Activated T-helper 2 cell treated with anti-CD3 and anti-CD28 coated beads, Interferon-gamma antibody, Interleukin-2, Interleukin-4, amounts not matched to agents 10 μg/mL and 5 μg/mL and 100 μg/mL, durations not matched to agents 14 hours and 24 hours and 36 hours (primary cell): ENCODE measurements around the gene TP53BP2. TPM values are rescaled to one million over a fixed set of nuclear protein-coding genes. Genes with fewer than 3 reads are reported as not detected.
"Not testable (repeated sequence)": the region's sequence is repeated elsewhere in the genome, so short reads cannot be mapped to it uniquely, and the experiment has no call there.

Source experiments
- DNase-seq: peaks from one replicate; pipeline ENCODE4 v3.0.0; 2021; ENCODE audit warnings: low spot score
- H3K27ac Mint-ChIP-seq: one replicate; pipeline ENCODE4 v1.8.0; 2021; ENCODE audit warnings: mixed read lengths
- H3K27me3 Mint-ChIP-seq: one replicate; pipeline ENCODE4 v1.8.0; 2021; ENCODE audit warnings: low read depth, mixed read lengths
- H3K36me3 Mint-ChIP-seq: one replicate; pipeline ENCODE4 v1.8.0; 2021; ENCODE audit warnings: low read depth, mixed read lengths
- H3K4me1 Mint-ChIP-seq: one replicate; pipeline ENCODE4 v1.8.0; 2021; ENCODE audit warnings: low read depth, mixed read lengths
- H3K4me3 Mint-ChIP-seq: one replicate; pipeline ENCODE4 v1.8.0; 2021; ENCODE audit warnings: low read depth, mild to moderate bottlenecking, moderate library complexity, mixed read lengths
- H3K9me3 Mint-ChIP-seq: one replicate; pipeline ENCODE4 v1.8.0; 2021; ENCODE audit warnings: mixed read lengths
- intact Hi-C: fragments of 100-400 bp; cut with micrococcal nuclease; formaldehyde crosslinking; loops from one replicate; pipeline ENCODE4 v1.15.1; 2023
- total RNA-seq: library from RNA; stranded (reverse); gene quantifications from 2 replicates; pipeline ENCODE4 v1.2.3, GENCODE V29; 2022

Gene TP53BP2
- total RNA-seq, 1 donor from 2014 or later, result 37.5 TPM

DNA sequence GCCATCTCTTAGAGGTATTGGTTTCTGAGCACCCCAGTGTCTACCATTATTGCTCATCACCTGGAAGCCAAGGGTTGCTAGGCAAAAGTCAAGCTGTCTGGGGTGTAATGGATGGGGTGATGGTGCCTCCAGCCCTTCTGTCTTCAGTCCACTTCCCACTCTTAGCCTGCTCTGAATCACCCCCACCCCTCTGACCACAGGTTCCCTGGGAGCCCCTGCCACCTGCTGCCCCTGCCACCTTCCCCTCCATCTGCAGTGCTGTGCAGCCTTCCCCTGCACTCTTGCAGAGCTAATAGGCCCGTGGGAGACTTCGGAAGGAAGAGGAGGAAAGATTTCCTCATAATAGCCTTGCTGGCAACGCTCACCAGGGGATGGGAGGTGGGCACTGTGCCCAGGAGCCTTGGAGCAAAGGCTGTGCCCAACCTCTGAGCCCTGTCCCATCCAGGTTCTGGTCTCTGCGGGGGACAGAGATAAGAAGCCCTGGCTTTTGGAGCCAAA, 97.9 kb downstream of the TP53BP2 start:
- no peaks in the 10 kb centered on the region for H3K9me3 Mint-ChIP-seq

DNA sequence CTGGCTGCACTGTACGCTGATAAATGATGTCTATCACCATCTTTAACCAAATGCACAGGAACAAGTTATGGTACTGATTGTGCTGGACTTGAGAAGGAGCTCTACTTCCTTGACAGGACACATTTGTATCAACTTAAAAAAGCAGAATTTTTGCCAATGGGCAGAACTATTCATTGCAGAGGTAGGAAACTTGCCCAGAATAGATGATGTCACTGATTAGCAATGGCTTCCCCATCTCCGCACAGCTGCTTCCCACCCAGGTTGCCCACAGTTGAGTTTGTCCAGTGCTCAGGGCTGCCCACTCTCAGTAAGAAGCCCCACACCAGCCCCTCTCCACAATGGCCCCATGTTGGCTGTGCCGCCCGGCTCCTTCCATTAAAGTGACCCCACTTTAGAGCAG, 100.0 kb downstream of the TP53BP2 start:
- H3K27ac Mint-ChIP-seq, result no peak overlapping the region
- H3K4me3 Mint-ChIP-seq, result no peak overlapping the region
- H3K4me1 Mint-ChIP-seq, result peaks cover 17% of the 10 kb centered on the region
- no peaks in the 10 kb centered on the region for H3K27me3 Mint-ChIP-seq
- intact Hi-C loops, result no loop called here
- peaks cover 57% of the 10 kb centered on the region for H3K36me3 Mint-ChIP-seq
- H3K9me3 Mint-ChIP-seq, result no peaks in the 10 kb centered on the region
- DNase-seq, result no peak

More for the DNA sequence above, 97.9 kb downstream of the TP53BP2 start:
- Mint-ChIP-seq H3K27me3 (no peaks in the 10 kb centered on the region), H3K4me3 (peak overlapping the region; percentile 2), H3K27ac (no peak overlapping the region), H3K36me3 (peaks cover 72% of the 10 kb centered on the region), H3K4me1 (peaks cover 15% of the 10 kb centered on the region)
- no peak for DNase-seq
- intact Hi-C loops, result loop anchor here (2.0 kb wide), 1 partner anchor 21 kb away; no protein-coding TSS in a partner anchor

DNA sequence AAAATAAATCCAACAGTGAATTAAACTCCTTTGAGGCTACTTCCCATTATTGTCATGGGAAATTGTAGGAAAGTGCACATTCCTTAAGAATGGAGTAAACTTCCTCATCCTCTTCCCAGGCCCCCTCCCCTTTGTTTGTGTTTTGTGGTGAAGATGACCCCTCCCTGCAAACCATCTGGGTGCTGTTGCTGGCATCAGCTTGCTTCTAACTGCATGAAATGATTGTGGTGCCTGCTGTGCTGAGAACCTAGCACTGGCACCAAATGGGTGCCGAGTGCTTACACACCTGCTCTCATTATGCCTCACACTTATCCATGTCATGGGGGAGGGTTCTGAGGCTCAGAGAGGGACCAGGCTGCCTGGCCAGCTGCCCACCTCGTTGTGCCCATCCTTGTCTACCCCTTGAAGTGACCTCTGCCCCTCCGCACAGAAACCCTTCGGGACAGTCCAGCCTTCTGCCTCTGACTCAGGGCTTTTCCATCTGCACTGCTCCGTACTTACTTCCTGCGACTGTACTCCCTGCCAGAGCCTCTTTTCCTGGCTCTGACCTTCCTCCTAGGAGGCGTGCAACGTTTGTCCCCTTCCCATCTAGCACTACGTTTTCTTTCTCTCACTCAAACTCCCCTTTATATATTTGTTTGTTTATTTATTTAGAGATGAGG, 102.8 kb downstream of the TP53BP2 start:
- Mint-ChIP-seq H3K27me3 (no peaks in the 10 kb centered on the region), H3K36me3 (peaks cover 47% of the 10 kb centered on the region), H3K4me3 (no peak overlapping the region), H3K9me3 (no peaks in the 10 kb centered on the region), H3K27ac (peak overlapping the region; percentile 7), H3K4me1 (peaks cover 7% of the 10 kb centered on the region)
- DNase-seq, result no peak
- intact Hi-C loops, result no loop called here

DNA sequence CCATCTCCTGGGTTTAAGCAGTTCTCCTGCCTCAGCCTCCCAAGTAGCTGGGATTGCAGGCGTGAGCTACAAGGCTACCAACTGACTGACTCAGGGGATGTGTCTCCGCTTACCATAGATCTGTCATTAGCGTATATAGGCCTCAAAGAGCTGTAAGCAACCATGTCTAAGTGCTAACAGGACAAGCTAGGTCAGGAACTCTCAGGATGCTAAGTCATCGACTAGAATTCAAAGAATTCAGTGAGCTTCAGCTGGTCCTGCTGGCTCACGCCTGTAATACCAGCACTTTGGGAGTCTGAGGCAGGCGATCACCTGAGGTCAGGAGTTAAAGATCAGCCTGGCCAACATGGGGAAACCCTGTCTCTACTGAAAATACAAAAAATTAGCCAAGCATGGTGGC, 103.9 kb downstream of the TP53BP2 start:
- Mint-ChIP-seq H3K9me3 (no peaks in the 10 kb centered on the region), H3K4me3 (no peak overlapping the region), H3K27ac (no peak overlapping the region), H3K4me1 (peaks cover 2% of the 10 kb centered on the region), H3K27me3 (no peaks in the 10 kb centered on the region), H3K36me3 (peaks cover 43% of the 10 kb centered on the region)
- intact Hi-C loops, result no loop called here
- no peak for DNase-seq

DNA sequence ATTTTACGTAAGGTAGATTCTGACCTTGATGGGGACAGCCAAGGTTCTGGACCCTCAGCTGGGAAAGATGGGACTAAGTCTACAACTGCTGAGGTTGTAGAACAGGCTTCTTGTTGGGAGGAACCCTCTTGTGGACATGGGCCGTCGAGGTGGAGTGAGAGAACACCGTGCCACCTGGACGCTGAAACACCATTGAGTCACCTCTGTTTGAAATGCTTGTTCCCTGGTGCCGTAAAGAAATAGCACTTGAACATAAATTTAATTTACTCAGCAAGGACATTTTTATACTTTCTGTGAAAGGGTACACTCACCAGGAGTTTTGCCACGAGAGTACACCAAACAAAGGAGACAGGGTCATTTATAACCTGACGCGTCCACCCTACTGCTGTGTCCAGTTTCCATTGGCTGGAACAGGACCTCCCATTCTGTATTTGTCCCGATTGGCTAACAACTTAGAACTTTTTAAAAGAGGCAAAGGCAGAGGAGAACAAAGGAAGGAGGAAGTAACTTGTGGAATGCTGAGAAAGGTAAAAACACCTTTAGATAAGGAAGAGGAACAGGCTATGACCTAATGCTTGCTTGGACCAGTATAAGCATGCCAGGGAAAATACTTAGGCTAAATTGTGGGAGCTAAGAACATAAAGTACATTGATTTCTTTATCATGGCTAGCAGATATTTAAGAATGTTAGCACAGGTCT, 105.6 kb downstream of the TP53BP2 start:
- H3K27me3 Mint-ChIP-seq, DNase-seq, H3K9me3 Mint-ChIP-seq, H3K27ac Mint-ChIP-seq, H3K4me3 Mint-ChIP-seq, intact Hi-C loops, H3K4me1 Mint-ChIP-seq: not testable (repeated sequence)
- peaks cover 33% of the 10 kb centered on the region for H3K36me3 Mint-ChIP-seq

DNA sequence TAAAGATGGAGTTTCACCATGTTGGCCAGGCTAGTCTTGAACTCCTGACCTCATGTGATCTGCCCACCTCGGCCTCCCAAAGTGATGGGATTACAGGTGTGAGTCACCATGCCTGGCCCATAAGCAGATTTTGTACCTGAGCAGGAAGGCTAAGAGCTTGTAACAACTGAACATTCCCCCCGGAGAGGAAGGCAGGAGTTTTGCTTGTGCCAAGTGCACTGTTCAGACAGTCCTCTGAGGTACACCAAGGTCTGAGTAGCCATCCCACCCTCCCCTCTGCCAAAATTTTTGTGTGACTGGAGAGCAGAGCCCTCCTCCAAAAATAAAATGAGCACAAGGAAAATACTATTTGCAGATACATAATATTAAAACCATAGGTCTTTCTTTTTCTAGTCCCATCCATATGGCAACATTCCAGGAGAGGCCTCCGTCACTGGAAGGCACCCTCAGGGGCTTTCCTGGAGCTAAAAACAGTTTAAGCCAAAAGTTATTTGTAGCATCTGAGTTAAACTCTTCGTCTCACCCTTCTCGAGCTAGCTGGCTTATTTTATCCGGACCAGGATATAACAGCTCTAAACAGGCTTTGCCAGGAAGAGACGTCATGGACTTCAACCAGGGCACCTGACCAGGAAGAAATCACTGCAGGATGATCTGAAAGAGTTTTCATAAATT, 106.2 kb downstream of the TP53BP2 start:
- Mint-ChIP-seq H3K27me3 (no peaks in the 10 kb centered on the region), H3K4me1 (peaks cover 2% of the 10 kb centered on the region), H3K36me3 (peaks cover 37% of the 10 kb centered on the region), H3K27ac (no peak overlapping the region), H3K4me3 (no peak overlapping the region), H3K9me3 (no peaks in the 10 kb centered on the region)
- intact Hi-C loops, result no loop called here
- no peak for DNase-seq

DNA sequence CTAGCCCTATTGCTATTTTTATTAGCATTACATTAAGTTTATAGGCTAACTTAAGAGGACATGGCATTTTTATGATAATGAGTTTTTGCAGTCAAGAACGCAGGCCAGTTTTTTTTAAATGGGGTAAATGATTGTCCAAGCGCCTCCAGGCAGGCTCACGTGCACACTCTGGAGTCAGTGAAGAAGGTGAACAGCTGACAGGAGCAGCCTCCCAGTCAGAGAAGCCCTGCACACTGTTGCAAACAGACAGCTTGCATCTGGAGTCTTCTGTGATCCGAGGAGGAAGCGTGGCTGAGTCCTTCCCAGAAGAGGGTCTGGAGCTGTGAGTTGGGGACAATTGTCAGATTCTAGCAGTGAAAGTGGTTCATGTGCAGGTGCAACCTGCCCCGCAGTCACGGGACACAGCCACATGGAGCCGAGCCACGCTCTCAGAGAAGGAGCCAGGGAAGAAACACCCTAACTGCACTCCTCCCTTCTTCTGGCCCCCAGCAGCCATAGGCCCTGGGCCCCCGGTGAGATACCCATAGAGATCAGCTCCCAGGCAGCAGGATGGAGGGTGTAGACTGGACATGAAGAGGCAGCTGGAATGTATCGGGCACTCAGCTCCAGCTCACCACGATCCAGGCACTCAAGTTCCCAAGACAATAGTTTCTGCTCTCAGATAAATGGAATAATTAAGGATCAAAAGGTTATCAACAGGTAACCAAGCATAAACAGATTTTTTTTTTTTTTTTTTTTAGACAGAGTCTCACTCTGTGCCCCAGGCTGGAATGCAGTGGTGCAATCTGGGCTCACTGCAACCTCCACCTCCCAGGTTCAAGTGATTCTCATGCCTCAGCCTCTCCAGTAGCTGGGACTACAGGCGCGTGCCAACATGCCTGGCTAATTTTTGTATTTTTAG, 107.0 kb downstream of the TP53BP2 start:
- no peaks in the 10 kb centered on the region for H3K9me3 Mint-ChIP-seq
- intact Hi-C loops, result no loop called here
- no peak for DNase-seq
- peaks cover 33% of the 10 kb centered on the region for H3K36me3 Mint-ChIP-seq
- no peaks in the 10 kb centered on the region for H3K27me3 Mint-ChIP-seq
- no peak overlapping the region for H3K4me3 Mint-ChIP-seq
- peaks cover 6% of the 10 kb centered on the region for H3K4me1 Mint-ChIP-seq
- no peak overlapping the region for H3K27ac Mint-ChIP-seq

DNA sequence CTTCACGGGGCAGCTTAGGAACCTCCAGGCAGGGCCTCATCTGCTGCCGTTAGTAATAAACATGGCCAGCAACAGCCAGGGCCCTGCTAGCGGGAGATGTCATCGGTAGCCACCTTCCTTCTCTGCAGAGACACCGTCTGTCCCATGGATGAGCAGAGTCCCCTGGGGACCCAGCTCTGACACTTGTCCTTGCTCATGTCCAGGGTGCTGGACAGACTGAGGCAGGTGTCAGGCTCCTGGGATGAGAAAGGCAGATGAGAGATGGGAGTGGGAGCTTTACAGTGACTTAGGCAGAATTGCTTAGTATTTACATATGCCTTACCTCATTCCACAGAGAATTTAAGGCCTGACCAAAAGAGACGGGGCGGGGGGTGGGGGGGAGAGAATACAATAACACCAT, 108.4 kb downstream of the TP53BP2 start:
- H3K4me1 Mint-ChIP-seq, result peaks cover 7% of the 10 kb centered on the region
- H3K4me3 Mint-ChIP-seq, result no peak overlapping the region
- H3K9me3 Mint-ChIP-seq, result no peaks in the 10 kb centered on the region
- no peak for DNase-seq
- no peak overlapping the region for H3K27ac Mint-ChIP-seq
- H3K27me3 Mint-ChIP-seq, result no peaks in the 10 kb centered on the region
- intact Hi-C loops, result no loop called here
- peaks cover 23% of the 10 kb centered on the region for H3K36me3 Mint-ChIP-seq

DNA sequence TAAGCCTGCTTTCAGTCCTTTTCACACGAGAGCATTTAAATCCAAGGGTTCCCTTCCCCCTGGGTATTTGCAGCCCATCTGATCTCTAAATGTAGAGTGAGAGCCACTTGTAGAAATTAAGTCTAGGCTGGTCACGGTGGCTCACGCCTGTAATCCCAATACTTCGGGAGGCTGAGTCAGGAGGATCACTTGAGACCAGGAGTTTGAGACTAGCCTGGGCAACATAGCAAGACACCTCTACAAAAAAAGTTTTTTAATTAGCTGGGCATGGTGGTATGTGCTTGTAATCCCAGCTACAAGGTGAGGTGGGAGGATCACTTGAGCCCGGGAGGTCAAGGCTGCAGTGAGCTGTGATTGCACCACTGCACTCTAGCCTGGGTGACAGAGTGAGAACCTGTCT, 109.1 kb downstream of the TP53BP2 start:
- H3K36me3 Mint-ChIP-seq, result peaks cover 27% of the 10 kb centered on the region
- intact Hi-C loops, H3K4me1 Mint-ChIP-seq, H3K27ac Mint-ChIP-seq, H3K27me3 Mint-ChIP-seq, H3K9me3 Mint-ChIP-seq, H3K4me3 Mint-ChIP-seq, DNase-seq: not testable (repeated sequence)

DNA sequence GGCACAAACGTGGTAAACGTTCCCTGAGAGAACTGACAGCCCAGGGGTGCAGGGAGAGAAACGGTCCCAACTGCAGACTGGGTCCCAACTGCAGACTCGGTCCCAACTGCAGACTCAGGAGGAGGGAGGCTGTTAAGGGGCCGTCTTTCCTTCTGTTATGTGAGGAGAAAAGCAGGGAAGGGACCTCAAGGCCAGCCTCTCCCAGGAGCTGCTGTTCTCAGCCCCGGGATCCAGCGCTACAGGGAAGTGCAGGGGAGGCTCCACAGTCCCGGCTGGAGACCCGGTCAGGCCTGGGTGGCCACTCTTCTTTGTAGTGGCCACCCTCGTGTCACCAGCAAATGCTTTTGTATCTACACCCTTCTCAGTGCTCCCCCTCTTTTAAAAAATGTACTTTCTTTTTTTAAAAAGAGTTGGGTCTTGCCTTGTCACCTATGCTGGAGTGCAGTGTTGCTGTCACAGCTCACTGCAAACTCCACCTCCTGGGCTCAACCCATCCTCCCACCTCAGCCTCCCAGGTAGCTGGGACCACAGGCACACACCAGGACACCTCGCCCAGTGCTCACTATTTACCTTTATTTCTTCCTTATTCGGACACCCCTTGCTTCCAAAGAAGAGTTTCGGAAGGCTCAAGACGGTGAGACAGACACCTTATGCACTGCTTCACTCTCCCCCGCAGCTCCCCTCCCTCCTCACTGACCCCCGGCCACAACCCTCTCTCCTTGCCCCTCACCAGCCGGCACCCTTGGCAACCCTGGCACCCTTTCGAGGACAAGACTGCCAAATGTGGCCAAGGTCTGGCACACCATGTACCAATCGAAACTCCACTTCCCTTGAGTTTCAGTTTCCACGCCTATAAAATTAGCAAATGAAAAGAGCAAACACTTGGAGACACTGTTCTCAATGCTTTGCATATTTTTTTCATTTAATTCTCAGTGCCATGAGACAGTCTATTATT, 111.6 kb downstream of the TP53BP2 start:
- Mint-ChIP-seq H3K27me3 (no peaks in the 10 kb centered on the region), H3K27ac (no peak overlapping the region), H3K36me3 (peaks cover 39% of the 10 kb centered on the region), H3K4me3 (no peak overlapping the region), H3K9me3 (no peaks in the 10 kb centered on the region), H3K4me1 (peaks cover 14% of the 10 kb centered on the region)
- intact Hi-C loops, result no loop called here
- DNase-seq, result no peak

DNA sequence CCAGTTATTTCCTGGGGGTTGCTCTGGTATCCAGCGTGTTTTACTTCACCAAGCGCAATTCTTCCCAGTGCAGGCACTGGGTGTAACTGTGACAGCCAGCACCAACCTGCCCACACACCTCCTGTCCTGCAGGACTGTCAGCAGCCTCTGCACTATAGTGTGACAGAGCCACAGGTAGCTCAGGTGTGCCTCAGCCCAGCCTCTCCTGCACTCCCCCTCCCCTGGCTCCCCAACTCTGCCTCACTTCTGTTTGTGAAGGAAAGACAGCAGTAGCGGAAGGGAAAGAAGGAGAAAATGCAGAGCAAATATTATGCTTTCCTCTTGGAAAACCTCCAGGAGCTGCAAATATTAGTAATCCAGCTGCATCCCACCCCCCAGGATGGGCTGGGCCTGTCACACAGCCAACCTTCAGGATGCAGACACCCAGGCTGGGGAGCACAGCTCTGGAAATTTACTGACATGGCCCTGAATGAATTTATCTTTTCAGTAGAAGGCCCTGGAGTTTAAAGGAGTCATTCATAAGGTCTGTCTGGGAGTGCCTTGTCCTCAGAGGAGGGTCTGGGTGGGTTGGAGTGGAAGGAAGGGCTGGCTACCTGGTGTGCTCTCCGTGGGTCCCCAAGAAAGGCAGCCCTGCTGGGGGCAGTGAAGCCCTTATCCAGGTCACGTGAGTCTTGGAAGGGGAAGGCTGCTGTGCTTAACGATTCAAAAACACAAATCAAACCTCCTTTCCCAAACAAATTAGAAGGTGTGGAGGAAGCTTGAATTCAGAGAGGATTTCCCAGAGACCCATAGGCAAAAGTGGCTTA, 112.6 kb downstream of the TP53BP2 start:
- DNase-seq, result no peak
- Mint-ChIP-seq H3K27me3 (no peaks in the 10 kb centered on the region), H3K4me3 (no peak overlapping the region), H3K9me3 (no peaks in the 10 kb centered on the region), H3K27ac (no peak overlapping the region), H3K4me1 (peaks cover 22% of the 10 kb centered on the region), H3K36me3 (peaks cover 42% of the 10 kb centered on the region)
- intact Hi-C loops, result no loop called here
